HepG2 (cell line): ENCODE data around the gene ADAMTS14. TPM values are rescaled to one million over a fixed set of nuclear protein-coding genes. Genes with fewer than 3 reads are reported as not detected.

ENCODE experiments used
- ZBED4 ChIP-seq: sonication (generic); formaldehyde crosslinking; IDR thresholded peaks from 2 replicates; pipeline ENCODE4 v1.4.0; 2020; ENCODE audit warnings: missing genetic modification reagents, borderline replicate concordance
- ZNF512 ChIP-seq: sonication (generic); formaldehyde crosslinking; IDR thresholded peaks from 2 replicates; pipeline ENCODE4 v1.4.0; 2020; ENCODE audit warnings: mild to moderate bottlenecking, missing genetic modification reagents
- ZNF513 ChIP-seq: sonication (generic); formaldehyde crosslinking; conservative IDR thresholded peaks from 2 replicates; pipeline ENCODE4 v1.5.0; 2020; ENCODE audit warnings: missing genetic modification reagents
- polyA plus RNA-seq, 8 experiments: library from polyadenylated mRNA; depleted of rRNA in 3 of 8; stranded (reverse) in 7 of 8; unstranded in 1 of 8; fragments of >200 nt; fragmentation: Illumina TruSeq in 4 of 8; extraction: Trizol in 4 of 8; gene quantifications; 2 replicates each; pipeline versions ENCODE4 v1.2.1 to v1.2.3, GENCODE V29; 2011 to 2016; ENCODE audit warnings: low read depth in 4 of 8, missing spikeins in 1 of 8, mixed read lengths in 1 of 8; ENCODE audit not compliant: insufficient read depth in 1 of 8
- total RNA-seq, 5 experiments: library from RNA; depleted of rRNA; stranded (reverse); fragments of >200 nt; fragmentation: Illumina TruSeq; extraction: Trizol; gene quantifications; 2 replicates each; pipeline ENCODE4 v1.2.3, GENCODE V29; 2016; ENCODE audit warnings: low read depth in 1 of 5

The ADAMTS14 gene
- total and polyA plus RNA-seq, 2 of the 13 experiments (the other 11 are each of a cell fraction or from before 2014, with no cell fraction given) = 0.04 to 0.07 TPM

- TF ChIP-seq ZNF513 (CRISPR knock-in tag) (no peak), ZBED4 (CRISPR knock-in tag) (no peak), ZNF512 (CRISPR knock-in tag) (no peak)
- TF ChIP-seq, all 625 proteins: peak for 0
Measured at GRCh38 chr10:70773965-70774809, 101.9 kb downstream of the ADAMTS14 start (continued).
